Brain microvascular endothelial cell (primary cell): ENCODE data around the gene METTL1.
A peak's percentile ranks its signal among the peaks of the same experiment; 100 is the strongest.

ENCODE experiments used
- DNase-seq: peaks from one replicate; pipeline ENCODE4 v3.0.0-alpha.2; 2020
- H3K27ac ChIP-seq: fragments of 250-450 bp; sonication (Bioruptor Pico); 2 replicates; pipeline ENCODE4 v1.5.1; 2020; ENCODE audit warnings: mild to moderate bottlenecking, moderate library complexity
- H3K27me3 ChIP-seq: fragments of 250-450 bp; sonication (Bioruptor Pico); replicated peaks from 2 replicates; pipeline ENCODE4 v1.5.1; 2020; ENCODE audit warnings: mild to moderate bottlenecking
- H3K36me3 ChIP-seq: fragments of 250-450 bp; sonication (Bioruptor Pico); replicated peaks from 2 replicates; pipeline ENCODE4 v1.5.1; 2020; ENCODE audit warnings: mild to moderate bottlenecking
- H3K4me3 ChIP-seq: 2 replicates; pipeline ENCODE4 v1.5.1; 2011; ENCODE audit warnings: low read depth, mild to moderate bottlenecking, control low read depth, low read length, moderate library complexity
- in situ Hi-C: cut with HindIII; loops from 2 replicates; pipeline ENCODE4 v1.10.0; 2017; ENCODE audit warnings: low sequenced_read_pairs, low pct_ligation_motif_present
- TF ChIP-seq, protein P1 (sequence below): IDR thresholded peaks from 2 replicates; pipeline ENCODE4 v1.5.1; 2011; ENCODE audit warnings: low read depth, mild to moderate bottlenecking, moderate library complexity, low read length, control low read depth, inconsistent platforms; ENCODE audit errors: missing control alignments

Gene METTL1

GRCh38 chr12:57760347-57760982, 11.4 kb downstream of the METTL1 start:
- H3K27ac ChIP-seq, result no peak overlapping the region
- TF ChIP-seq, protein P1, sequence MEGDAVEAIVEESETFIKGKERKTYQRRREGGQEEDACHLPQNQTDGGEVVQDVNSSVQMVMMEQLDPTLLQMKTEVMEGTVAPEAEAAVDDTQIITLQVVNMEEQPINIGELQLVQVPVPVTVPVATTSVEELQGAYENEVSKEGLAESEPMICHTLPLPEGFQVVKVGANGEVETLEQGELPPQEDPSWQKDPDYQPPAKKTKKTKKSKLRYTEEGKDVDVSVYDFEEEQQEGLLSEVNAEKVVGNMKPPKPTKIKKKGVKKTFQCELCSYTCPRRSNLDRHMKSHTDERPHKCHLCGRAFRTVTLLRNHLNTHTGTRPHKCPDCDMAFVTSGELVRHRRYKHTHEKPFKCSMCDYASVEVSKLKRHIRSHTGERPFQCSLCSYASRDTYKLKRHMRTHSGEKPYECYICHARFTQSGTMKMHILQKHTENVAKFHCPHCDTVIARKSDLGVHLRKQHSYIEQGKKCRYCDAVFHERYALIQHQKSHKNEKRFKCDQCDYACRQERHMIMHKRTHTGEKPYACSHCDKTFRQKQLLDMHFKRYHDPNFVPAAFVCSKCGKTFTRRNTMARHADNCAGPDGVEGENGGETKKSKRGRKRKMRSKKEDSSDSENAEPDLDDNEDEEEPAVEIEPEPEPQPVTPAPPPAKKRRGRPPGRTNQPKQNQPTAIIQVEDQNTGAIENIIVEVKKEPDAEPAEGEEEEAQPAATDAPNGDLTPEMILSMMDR, result no peak
- no peak for DNase-seq
- peaks cover 18% of the 10 kb centered on the region for H3K27me3 ChIP-seq
- H3K4me3 ChIP-seq, result no peak overlapping the region
- H3K36me3 ChIP-seq, result no peaks in the 10 kb centered on the region
- in situ Hi-C loops, result no loop called here

GRCh38 chr12:57759360-57759980, 12.4 kb downstream of the METTL1 start:
- Histone ChIP-seq H3K36me3 (no peaks in the 10 kb centered on the region), H3K27me3 (peaks cover 8% of the 10 kb centered on the region), H3K4me3 (no peak overlapping the region), H3K27ac (no peak overlapping the region)
- in situ Hi-C loops, result no loop called here
- TF ChIP-seq, protein P1, result peak; percentile 70
- DNase-seq, result no peak

- H3K27me3 ChIP-seq, result peaks cover 3% of the 10 kb centered on the region
- TF ChIP-seq, protein P1, result no peak
- DNase-seq, result no peak
- H3K27ac ChIP-seq, result no peak overlapping the region
- in situ Hi-C loops, result no loop called here
- H3K4me3 ChIP-seq, result no peak overlapping the region
- no peaks in the 10 kb centered on the region for H3K36me3 ChIP-seq
These were observed 13.1 kb downstream of the METTL1 start for GRCh38 chr12:57758552-57759359.

GRCh38 chr12:57757771-57758170, 14.1 kb downstream of the METTL1 start:
- no peak for DNase-seq
- TF ChIP-seq, protein P1, result no peak
- Histone ChIP-seq H3K27me3 (no peaks in the 10 kb centered on the region), H3K4me3 (no peak overlapping the region), H3K27ac (no peak overlapping the region), H3K36me3 (no peaks in the 10 kb centered on the region)
- in situ Hi-C loops, result no loop called here

GRCh38 chr12:57756406-57757341, 15.2 kb downstream of the METTL1 start:
- DNase-seq, result no peak
- no peaks in the 10 kb centered on the region for H3K27me3 ChIP-seq
- H3K27ac ChIP-seq, result no peak overlapping the region
- H3K4me3 ChIP-seq, result no peak overlapping the region
- TF ChIP-seq, protein P1, result peak; percentile 89
- in situ Hi-C loops, result no loop called here
- H3K36me3 ChIP-seq, result no peaks in the 10 kb centered on the region
